ENCODE measurements around the gene ANKRD34A.

The ANKRD34A gene

GRCh38 chr1:145994391-145995120, 30.2 kb upstream of the ANKRD34A start:
- Histone ChIP-seq H2AFZ (ENCODE audit: low read depth) (no peak overlapping the region), H3K4me2 (no peak overlapping the region), H3K4me1 (ENCODE audit: low read depth, poor library complexity, severe bottlenecking) (peaks cover 36% of the 10 kb centered on the region), H3K9ac (no peak overlapping the region), H3K4me3 (IDR thresholded peaks at IDR 0.05; ENCODE audit: insufficient read depth, low read depth, low read length) (no peak overlapping the region), H4K20me1 (ENCODE audit: insufficient read depth) (no peaks in the 10 kb centered on the region), H3K27me3 (ENCODE audit: insufficient read depth, low read depth) (no peaks in the 10 kb centered on the region), H3K36me3 (ENCODE audit: insufficient read depth) (no peaks in the 10 kb centered on the region), H3K27ac (no peak overlapping the region), H3K79me2 (ENCODE audit: insufficient read depth, low read depth) (no peaks in the 10 kb centered on the region)
- TF ChIP-seq CTCF (conservative IDR thresholded peaks at IDR 0.05; ENCODE audit: low read depth, low read length), result no peak

- no peak overlapping the region for H3K9ac ChIP-seq
- no peak overlapping the region for H3K4me2 ChIP-seq
Measured at GRCh38 chr1:145993618-145994390, 29.4 kb upstream of the ANKRD34A start.

GRCh38 chr1:145992958-145993617, 28.7 kb upstream of the ANKRD34A start:
- no peak overlapping the region for H3K4me3 ChIP-seq (IDR thresholded peaks at IDR 0.05; ENCODE audit: insufficient read depth, low read depth, low read length)
- no peaks in the 10 kb centered on the region for H4K20me1 ChIP-seq (ENCODE audit: insufficient read depth)
- no peaks in the 10 kb centered on the region for H3K79me2 ChIP-seq (ENCODE audit: insufficient read depth, low read depth)
- H3K9ac ChIP-seq, result no peak overlapping the region
- H3K4me1 ChIP-seq (ENCODE audit: low read depth, poor library complexity, severe bottlenecking), result peaks cover 25% of the 10 kb centered on the region
- TF ChIP-seq CTCF (conservative IDR thresholded peaks at IDR 0.05; ENCODE audit: low read depth, low read length), result no peak
- H3K4me2 ChIP-seq, result no peak overlapping the region
- H2AFZ ChIP-seq (ENCODE audit: low read depth), result no peak overlapping the region
- no peaks in the 10 kb centered on the region for H3K36me3 ChIP-seq (ENCODE audit: insufficient read depth)
- no peak overlapping the region for H3K27ac ChIP-seq
- no peaks in the 10 kb centered on the region for H3K27me3 ChIP-seq (ENCODE audit: insufficient read depth, low read depth)

More at GRCh38 chr1:145993618-145994390, 29.4 kb upstream of the ANKRD34A start:
- H3K4me3 ChIP-seq (IDR thresholded peaks at IDR 0.05; ENCODE audit: insufficient read depth, low read depth, low read length), result no peak overlapping the region
- H4K20me1 ChIP-seq (ENCODE audit: insufficient read depth), result no peaks in the 10 kb centered on the region
- no peak overlapping the region for H3K27ac ChIP-seq
- no peaks in the 10 kb centered on the region for H3K27me3 ChIP-seq (ENCODE audit: insufficient read depth, low read depth)
- no peaks in the 10 kb centered on the region for H3K36me3 ChIP-seq (ENCODE audit: insufficient read depth)
- no peak overlapping the region for H2AFZ ChIP-seq (ENCODE audit: low read depth)
- no peaks in the 10 kb centered on the region for H3K79me2 ChIP-seq (ENCODE audit: insufficient read depth, low read depth)
- no peak for TF ChIP-seq CTCF (conservative IDR thresholded peaks at IDR 0.05; ENCODE audit: low read depth, low read length)
- H3K4me1 ChIP-seq (ENCODE audit: low read depth, poor library complexity, severe bottlenecking), result peaks cover 30% of the 10 kb centered on the region

GRCh38 chr1:145992502-145992936, 28.1 kb upstream of the ANKRD34A start:
- H3K79me2 ChIP-seq (ENCODE audit: insufficient read depth, low read depth), result no peaks in the 10 kb centered on the region
- H3K36me3 ChIP-seq (ENCODE audit: insufficient read depth), result no peaks in the 10 kb centered on the region
- H3K27me3 ChIP-seq (ENCODE audit: insufficient read depth, low read depth), result no peaks in the 10 kb centered on the region
- H3K4me1 ChIP-seq (ENCODE audit: low read depth, poor library complexity, severe bottlenecking), result peaks cover 21% of the 10 kb centered on the region
- no peak for TF ChIP-seq CTCF (conservative IDR thresholded peaks at IDR 0.05; ENCODE audit: low read depth, low read length)
- H3K4me2 ChIP-seq, result no peak overlapping the region
- H3K4me3 ChIP-seq (IDR thresholded peaks at IDR 0.05; ENCODE audit: insufficient read depth, low read depth, low read length), result no peak overlapping the region
- H2AFZ ChIP-seq (ENCODE audit: low read depth), result no peak overlapping the region
- H3K27ac ChIP-seq, result no peak overlapping the region
- H3K9ac ChIP-seq, result no peak overlapping the region
- H4K20me1 ChIP-seq (ENCODE audit: insufficient read depth), result no peaks in the 10 kb centered on the region
